HG03558 (cell line): Measurements from ENCODE around the gene WNK4.

Experiments used
- ATAC-seq: cut with Tn5 transposase; IDR thresholded peaks from one replicate; pipeline ENCODE4 v1.9.1; 2021; ENCODE audit warnings: moderate number of reproducible peaks; ENCODE audit not compliant: unreplicated experiment; ENCODE audit errors: extremely low read depth

The WNK4 gene

GRCh38 chr17:42832934-42833766 is 52.7 kb downstream of the WNK4 start, which contains the start of gene PSME3:
Gene PSME3, plus strand, starts transcription at chr17:42833397. Its CDS starts 235 bp downstream, at chr17:42833632.
- ATAC-seq = peak; percentile 72

- no peak for ATAC-seq
These were observed 53.5 kb downstream of the WNK4 start for GRCh38 chr17:42833767-42834422.

GRCh38 chr17:42835732-42836131 is 55.3 kb downstream of the WNK4 start:
- ATAC-seq = no peak

- ATAC-seq = no peak
These were observed 61.7 kb downstream of the WNK4 start for GRCh38 chr17:42841975-42842685.

- no peak for ATAC-seq
These were observed 63.0 kb downstream of the WNK4 start for GRCh38 chr17:42843358-42843934.

- no peak for ATAC-seq
These were observed 63.9 kb downstream of the WNK4 start, which contains the start of gene AOC2 for GRCh38 chr17:42844271-42844670. Gene AOC2, plus strand, starts transcription at chr17:42844580. Its CDS starts 47 bp downstream, at chr17:42844627.

GRCh38 chr17:42844761-42845555 is 64.5 kb downstream of the WNK4 start:
- ATAC-seq = no peak

- no peak for ATAC-seq
These were observed 65.1 kb downstream of the WNK4 start for GRCh38 chr17:42845556-42845917.

- ATAC-seq = no peak
These were observed 65.6 kb downstream of the WNK4 start for GRCh38 chr17:42845918-42846593.
